Activated T-cell treated with anti-CD3 and anti-CD28 coated beads, Interleukin-2, amount 50 U/mL, for 1 hour (primary cell): ENCODE results near the gene PKP3.
A peak's percentile ranks its signal among the peaks of the same experiment; 100 is the strongest.
"Not testable (repeated sequence)": the region's sequence is repeated elsewhere in the genome, so short reads cannot be mapped to it uniquely, and the experiment has no call there.

ENCODE experiments used
- DNase-seq: peaks from one replicate; pipeline ENCODE4 v3.0.0-alpha.2; 2020

PKP3 gene

DNA sequence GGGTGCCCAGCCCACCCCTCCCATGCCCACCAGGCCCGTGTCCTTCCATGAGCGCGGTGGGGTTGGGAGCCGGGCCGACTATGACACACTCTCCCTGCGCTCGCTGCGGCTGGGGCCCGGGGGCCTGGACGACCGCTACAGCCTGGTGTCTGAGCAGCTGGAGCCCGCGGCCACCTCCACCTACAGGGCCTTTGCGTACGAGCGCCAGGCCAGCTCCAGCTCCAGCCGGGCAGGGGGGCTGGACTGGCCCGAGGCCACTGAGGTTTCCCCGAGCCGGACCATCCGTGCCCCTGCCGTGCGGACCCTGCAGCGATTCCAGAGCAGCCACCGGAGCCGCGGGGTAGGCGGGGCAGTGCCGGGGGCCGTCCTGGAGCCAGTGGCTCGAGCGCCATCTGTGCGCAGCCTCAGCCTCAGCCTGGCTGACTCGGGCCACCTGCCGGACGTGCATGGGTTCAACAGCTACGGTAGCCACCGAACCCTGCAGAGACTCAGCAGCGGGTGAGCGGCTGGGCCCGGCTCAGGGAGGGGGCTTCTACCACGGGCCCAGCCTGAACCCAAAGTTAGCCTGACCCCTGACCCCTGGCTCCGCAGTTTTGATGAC, 3.0 kb downstream of the PKP3 start:
- peak; percentile 63 for DNase-seq

DNA sequence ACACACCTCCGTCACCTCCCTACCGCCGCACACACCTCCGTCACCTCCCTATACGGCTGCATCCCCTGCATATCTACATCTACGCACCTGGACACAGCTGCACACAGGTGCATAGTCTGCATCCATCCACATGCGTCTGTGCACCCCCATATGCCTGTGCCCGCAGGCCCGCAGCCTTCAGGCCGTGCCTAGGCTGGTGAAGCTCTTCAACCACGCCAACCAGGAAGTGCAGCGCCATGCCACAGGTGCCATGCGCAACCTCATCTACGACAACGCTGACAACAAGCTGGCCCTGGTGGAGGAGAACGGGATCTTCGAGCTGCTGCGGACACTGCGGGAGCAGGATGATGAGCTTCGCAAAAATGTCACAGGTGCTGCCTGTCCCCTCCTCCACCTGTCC, 4.8 kb downstream of the PKP3 start:
- DNase-seq, result no peak

DNA sequence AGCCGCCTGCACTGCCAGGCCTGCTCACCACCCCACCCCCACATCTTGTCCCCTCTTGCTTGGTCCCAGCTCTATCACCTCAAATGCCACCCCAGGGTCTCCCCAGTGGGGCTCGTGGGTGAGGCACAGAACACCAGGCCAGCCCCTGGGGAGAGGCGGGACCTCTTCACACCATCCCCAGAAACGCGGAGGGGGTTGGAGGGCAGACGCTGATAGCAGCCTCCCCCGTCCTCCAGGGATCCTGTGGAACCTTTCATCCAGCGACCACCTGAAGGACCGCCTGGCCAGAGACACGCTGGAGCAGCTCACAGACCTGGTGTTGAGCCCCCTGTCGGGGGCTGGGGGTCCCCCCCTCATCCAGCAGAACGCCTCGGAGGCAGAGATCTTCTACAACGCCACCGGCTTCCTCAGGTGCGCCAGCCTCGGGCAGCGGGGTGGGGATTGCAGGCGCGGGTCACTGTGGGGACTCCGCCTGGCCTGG, 5.8 kb downstream of the PKP3 start:
- no peak for DNase-seq

DNA sequence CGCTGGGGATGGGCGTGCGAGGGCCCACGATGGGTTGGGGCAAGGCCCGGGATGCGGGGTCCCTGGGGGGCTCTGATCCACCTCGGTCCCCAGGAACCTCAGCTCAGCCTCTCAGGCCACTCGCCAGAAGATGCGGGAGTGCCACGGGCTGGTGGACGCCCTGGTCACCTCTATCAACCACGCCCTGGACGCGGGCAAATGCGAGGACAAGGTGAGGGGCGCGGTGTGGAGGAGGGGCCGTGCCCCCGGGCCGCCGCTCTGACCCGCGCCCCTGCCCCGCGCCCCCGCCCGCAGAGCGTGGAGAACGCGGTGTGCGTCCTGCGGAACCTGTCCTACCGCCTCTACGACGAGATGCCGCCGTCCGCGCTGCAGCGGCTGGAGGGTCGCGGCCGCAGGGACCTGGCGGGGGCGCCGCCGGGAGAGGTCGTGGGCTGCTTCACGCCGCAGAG, 6.3 kb downstream of the PKP3 start:
- no peak for DNase-seq

DNA sequence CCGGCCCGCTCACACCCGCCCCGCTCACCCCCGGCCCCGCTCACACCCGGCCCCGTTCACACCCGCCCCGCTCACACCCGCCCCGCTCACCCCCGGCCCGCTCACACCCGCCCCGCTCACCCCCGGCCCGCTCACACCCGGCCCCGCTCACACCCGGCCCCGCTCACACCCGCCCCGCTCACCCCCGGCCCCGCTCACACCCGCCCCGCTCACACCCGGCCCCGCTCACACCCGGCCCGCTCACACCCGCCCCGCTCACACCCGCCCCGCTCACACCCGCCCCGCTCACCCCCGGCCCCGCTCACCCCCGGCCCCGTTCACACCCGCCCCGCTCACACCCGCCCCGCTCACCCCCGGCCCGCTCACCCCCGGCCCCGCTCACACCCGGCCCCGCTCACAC, 7.2 kb downstream of the PKP3 start:
- not testable (repeated sequence) for DNase-seq

DNA sequence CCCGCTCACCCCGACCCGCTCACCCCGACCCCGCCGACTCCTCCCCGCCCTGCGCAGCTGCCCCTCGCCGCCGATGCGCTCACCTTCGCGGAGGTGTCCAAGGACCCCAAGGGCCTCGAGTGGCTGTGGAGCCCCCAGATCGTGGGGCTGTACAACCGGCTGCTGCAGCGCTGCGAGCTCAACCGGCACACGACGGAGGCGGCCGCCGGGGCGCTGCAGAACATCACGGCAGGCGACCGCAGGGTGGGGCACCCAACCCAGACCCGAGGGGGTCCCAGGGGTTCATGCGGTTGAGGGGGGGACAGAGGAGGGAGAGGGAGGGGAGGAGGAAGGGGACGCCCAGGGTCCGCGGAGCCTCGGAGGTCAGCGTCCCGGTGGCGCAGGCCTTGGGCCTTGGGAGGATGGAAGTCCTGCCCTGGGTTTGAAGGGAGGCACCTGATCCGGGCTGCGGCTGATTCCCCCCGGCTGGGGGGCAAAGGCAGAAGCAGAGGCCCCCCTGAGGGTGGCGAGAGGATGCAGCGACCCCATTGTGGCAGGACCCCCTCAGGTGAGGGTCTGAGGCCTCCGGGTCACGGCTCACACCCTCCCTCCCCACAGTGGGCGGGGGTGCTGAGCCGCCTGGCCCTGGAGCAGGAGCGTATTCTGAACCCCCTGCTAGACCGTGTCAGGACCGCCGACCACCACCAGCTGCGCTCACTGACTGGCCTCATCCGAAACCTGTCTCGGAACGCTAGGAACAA, 9.2 kb downstream of the PKP3 start:
- no peak for DNase-seq

DNA sequence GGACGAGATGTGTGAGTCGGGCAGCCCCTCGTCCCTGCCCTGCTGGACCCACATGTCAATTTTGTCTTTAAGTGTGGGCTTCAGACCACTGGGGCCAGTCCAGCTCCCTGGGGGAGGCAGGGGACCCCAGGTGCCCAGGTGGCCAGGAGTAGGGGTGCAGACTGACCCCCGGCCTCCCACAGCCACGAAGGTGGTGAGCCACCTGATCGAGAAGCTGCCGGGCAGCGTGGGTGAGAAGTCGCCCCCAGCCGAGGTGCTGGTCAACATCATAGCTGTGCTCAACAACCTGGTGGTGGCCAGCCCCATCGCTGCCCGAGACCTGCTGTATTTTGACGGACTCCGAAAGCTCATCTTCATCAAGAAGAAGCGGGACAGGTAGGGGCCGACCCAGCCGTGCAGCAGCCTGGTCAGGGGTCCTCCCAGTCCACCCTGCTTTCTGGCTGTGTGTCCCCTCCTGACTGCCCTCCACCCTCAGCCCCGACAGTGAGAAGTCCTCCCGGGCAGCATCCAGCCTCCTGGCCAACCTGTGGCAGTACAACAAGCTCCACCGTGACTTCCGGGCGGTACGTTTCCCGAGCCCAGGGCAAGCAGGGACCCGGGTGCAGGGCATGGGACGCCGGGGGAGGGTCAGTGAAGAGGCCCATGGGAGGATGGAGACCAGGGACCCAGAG, 9.9 kb downstream of the PKP3 start:
- DNase-seq, result no peak

DNA sequence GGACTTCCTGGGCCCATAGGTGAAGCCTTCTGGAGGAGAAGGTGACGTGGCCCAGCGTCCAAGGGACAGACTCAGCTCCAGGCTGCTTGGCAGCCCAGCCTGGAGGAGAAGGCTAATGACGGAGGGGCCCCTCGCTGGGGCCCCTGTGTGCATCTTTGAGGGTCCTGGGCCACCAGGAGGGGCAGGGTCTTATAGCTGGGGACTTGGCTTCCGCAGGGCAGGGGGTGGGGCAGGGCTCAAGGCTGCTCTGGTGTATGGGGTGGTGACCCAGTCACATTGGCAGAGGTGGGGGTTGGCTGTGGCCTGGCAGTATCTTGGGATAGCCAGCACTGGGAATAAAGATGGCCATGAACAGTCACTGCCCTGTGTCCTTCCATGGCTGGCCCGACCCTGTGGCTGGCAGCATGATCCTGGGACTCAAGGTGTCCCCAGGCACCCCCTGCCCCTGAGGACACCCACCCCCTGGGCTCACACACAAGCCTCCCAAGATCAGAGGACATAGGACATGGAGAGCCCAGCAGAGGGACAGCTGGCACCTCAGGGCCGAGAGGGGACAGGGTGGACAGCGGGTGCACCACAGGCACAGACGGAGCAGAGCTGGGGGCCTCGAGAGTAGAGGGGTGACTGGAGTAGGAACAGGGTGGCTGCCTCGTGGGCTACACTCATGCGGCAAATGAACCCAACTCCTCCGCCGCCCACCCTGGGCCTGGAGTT, 10.7 kb downstream of the PKP3 start:
- DNase-seq, result no peak

DNA sequence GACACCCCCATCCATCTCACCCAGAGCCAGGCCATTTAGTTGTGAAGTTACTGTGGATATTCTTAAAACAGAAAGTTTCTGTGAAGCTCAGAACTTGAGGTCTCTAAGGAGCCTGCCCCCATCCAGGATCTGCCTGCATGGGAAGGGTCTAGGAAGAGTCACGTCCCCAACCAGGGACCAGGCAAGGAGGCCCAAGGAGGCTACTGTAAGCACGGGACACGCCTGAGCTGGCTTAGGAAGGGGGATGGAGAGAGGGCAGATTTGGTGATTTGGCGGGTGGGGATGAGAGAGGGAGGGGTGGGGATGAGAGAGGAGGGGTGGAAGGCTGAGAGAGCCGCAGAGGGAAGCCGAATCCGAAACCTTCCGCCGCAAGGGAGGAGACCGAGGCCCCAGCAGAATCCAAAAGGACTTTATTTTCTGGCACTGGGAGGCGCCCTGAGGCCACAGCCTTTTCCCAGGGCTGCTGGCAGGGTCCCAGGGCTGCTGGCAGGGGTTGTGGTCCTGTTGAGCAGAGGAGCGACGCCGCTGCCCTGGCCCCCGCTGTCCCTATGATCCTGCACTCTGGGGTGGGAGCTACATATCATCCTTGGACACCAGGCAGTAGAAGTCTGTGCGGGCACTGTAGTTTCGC, 11.4 kb downstream of the PKP3 start:
- DNase-seq, result no peak

DNA sequence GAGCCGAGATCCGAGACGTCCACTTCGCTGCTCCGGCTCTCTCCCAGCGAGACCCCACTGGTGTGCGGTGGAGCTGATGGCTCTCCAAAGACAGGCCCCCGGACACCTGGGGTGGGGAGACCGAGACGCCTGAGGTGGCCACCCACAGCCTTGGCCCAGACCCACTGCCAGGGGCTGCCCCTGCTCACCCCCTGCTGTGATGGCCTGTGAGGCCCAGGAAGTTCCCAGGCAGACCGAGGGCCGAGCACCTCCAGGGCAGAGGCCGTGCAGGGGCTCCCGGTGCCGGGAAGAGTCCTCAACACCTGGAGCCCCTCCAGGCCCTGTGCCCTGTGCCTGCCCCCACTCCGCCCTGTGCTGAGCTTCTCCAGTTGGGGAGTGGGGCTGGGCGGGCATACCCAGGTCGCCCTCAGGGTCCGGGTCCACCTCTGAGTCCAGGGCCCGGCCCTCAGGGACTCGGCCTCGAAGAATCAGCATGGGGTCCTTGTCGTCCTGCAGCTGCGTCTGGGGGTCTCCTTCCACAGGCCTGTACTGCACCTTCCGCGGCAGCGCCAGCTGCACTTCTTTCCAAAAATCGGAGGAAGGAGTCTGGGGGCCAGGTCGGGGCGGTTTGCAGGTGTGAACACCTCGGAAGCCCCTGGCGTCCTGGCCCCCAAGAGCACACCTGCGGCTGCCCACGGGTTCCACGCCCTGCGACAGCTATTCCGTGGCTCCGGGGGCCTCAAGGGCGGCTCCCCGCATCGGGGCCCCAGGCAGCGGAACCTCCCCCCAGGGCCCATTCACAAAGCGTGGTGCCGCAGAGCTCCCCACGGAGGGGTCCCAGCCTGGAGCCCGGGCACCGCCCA, 12.2 kb downstream of the PKP3 start:
- no peak for DNase-seq

DNA sequence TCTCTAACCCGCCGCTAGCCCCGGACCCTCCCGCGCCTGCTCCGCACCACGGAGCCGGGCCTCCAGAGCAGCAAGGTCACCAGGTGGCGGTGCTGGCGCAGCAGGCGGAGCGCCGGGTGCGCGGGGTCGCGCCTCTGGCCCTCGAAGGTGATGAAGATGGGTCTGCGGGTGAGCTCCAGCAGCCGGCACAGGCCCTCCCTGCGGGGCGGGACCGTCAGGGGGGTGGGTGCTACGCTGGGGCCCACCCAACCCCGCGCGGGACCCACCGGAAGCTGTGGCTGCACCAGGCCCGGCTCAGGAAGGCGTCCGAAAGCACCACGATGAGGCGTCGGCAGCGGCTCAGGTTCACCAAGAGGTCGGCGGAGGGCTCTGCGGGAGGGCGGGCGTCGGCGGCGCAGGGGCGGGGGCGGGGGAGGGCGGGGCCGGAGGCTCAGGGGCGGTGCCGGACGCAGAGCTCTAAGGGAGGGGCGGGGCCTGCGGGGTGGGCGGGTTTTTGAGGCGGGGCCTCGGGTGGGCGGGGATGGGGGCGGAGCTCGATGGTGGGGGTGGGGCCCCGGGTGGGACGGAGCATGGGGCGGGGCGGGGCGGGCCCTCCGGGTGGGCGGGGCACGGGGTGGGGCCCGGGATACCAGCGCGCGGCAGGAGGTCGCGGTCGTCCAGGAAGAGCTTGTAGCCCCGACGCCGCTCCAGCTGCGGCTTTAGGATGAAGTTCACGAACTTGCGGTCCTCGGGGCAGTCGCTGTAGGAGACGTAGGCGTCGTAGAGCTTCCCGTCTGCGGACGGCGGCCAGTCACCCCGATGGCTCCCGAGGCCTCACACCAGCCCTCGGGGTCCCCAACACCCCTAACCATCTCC, 13.0 kb downstream of the PKP3 start:
- peak; percentile 90 for DNase-seq

DNA sequence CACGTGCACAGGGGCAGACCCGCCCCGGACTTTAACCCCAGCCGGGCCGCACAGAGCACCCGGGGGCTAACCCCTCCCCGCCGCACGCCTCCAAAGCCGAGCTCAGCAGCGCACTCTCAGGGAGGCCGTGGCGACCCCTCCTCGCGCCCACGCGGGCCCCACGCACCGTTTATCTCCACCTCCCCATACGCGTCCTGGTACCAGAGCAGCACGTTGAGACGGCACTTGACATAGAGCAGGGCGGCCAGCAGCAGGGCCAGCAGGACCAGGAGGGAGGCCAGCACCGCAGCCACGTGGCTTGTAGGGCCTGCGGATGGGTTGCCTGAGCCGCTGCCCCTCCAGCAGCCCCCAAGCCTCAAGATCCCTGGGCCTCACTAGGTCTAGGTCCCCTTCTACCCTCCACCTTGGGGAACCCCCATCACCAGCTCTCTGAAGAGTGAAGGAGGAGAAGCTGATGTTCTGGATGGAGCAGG, 13.7 kb downstream of the PKP3 start:
- no peak for DNase-seq

DNA sequence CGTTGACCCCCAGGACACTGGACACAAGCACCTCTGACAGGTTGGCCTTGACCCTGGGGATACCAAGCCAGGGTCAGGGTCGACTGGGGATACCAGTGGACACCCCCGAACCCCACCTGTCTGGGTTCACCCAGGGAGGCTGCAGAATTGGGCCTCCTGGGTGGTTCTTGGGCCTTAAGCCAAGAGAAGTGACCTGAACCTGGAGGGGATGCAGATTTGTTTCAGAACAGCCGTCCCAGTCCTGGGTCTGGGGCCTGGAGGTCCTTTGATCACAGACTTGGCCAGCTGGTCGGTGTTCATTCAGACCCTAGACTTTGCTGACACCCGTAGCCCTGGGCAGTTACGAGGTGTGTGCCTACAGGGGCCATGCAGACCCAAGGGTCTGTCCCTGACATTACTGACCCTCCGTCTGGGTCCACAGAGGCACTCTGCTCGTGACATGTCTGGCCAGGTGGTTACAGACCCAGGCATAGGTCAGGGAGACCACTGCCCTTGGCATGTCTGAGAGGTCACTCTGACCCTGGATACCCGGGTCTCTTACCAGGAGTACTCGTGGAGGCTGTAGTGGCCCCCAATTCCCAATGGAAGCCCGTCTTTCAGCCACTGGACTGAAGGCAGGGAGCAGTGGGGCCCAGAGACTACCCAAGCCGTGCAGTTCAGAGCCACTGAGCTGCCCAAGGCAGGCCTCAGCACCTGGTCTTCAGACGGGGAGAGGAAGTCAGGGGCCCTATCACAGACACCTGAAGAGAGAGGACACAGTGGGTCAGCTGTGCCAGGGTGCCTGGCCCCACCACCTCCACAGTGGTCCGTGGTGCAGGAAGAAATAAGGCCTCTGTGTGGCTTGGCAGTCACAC, 14.4 kb downstream of the PKP3 start:
- DNase-seq, result no peak

DNA sequence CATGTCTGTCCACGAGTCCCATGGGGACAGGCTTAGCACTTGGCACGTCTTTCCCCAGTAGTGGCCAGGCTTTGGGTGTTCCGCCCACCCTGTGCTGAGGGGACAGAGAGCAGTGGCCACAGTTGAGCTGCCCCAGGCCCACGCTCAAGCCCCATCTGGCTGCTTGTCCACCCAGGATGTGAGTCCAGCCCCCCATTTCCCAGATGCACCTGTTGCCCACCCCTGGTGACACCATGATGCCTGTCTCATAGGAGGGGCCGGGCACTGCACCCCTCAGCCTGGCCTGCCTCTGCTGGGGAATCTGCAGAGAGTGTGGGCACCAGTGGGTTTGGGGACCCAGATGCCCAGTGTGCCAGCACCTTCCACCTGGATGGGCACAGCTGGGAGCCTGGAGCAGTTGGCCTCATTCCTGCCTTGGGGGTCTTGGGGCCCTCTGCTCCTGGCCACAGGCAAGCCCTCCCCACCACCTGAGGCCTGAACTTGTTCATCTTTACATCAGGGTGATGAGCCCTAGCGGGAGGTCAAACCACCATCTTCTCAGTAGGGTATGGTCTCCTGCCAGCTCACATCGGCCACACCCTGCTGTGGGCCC, 15.1 kb downstream of the PKP3 start:
- DNase-seq, result no peak

DNA sequence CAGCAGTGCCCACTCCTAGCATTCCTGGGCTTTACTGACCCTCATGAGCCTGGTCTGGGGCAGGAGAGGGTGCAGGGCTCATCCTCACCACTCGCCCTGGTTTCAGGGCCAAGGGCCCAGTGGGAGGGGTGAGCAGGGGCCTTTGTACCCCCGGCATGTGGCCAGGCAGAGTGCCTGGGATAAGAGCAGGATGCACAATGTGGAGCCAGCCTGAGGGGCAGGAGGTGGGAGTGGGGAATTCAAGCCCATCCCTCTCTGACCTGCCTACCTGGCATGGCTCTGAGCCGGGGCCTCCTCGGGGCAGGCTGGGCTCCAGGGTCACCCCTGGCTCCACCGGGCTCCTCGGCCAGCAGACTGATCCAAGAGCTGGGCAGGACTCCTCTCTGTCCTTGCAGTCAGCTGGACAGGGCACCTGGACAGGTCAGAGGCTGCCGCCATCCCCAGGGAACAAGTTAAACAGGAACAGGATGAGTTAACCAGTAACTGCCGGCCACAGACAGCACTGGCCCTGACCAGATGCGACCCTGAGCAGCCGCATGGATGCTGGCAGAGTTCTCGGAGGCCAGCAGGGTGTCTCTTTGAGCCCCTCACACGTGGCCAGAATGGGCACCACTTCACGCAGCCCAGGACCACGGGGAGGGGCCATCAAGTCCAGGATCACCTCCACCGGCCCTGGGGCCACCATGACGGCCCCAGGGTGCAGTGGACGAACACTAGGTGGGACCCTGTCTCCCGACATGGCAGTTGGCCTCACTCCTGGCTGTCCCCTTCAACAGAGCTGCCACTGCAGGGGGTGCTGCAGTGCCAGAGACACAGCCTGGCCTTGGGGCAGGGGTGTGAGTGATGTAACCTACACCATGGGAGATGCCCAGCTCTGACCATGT, 15.8 kb downstream of the PKP3 start:
- no peak for DNase-seq

DNA sequence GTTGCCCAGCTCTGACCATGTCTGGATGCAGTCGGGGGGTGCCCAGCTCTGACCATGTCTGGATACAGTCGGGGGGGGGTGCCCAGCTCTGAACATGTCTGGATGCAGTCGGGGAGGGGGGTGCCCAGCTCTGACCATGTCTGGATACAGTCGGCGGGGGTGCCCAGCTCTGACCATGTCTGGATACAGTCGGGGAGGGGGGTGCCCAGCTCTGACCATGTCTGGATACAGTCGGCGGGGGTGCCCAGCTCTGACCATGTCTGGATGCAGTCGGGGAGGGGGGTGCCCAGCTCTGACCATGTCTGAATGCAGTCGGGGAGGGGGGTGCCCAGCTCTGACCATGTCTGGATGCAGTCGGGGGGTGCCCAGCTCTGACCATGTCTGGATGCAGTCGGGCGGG, 16.7 kb downstream of the PKP3 start:
- DNase-seq, result not testable (repeated sequence)

DNA sequence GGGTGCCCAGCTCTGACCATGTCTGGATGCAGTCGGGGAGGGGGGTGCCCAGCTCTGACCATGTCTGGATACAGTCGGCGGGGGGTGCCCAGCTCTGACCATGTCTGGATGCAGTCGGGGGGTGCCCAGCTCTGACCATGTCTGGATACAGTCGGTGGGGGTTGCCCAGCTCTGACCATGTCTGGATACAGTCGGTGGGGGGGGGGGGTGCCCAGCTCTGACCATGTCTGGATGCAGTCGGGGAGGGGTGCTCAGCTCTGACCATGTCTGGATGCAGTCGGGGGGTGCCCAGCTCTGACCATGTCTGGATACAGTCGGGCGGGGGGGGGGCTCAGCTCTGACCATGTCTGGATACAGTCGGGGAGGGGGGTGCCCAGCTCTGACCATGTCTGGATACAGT, 17.5 kb downstream of the PKP3 start:
- DNase-seq, result not testable (repeated sequence)

DNA sequence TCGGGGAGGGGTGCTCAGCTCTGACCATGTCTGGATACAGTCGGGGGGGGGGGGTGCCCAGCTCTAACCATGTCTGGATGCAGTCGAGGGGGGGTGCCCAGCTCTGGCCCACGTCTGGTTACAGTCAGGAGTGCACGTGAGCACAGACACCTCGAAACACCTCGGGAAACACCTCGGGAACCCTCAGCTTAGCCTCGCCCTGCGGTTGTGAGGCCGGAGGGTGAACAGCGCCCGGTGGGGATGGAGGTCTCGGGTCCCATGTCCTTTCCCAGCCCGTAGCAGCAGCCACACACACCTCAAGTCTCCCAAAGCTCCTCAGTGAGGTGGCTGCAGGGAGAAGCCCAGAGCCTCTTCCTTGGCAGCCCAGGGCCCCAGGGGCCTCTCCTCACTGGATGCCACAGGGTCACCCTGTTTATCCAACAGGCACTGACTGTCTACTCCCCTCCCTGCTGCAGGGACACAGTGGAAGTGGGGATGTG, 18.7 kb downstream of the PKP3 start:
- no peak for DNase-seq
